GM19452 (cell line): ENCODE measurements around the gene SH3GLB2.

Experiments used
- ATAC-seq: cut with Tn5 transposase; IDR thresholded peaks from one replicate; pipeline ENCODE4 v1.9.1; 2021; ENCODE audit not compliant: unreplicated experiment

SH3GLB2 gene

DNA sequence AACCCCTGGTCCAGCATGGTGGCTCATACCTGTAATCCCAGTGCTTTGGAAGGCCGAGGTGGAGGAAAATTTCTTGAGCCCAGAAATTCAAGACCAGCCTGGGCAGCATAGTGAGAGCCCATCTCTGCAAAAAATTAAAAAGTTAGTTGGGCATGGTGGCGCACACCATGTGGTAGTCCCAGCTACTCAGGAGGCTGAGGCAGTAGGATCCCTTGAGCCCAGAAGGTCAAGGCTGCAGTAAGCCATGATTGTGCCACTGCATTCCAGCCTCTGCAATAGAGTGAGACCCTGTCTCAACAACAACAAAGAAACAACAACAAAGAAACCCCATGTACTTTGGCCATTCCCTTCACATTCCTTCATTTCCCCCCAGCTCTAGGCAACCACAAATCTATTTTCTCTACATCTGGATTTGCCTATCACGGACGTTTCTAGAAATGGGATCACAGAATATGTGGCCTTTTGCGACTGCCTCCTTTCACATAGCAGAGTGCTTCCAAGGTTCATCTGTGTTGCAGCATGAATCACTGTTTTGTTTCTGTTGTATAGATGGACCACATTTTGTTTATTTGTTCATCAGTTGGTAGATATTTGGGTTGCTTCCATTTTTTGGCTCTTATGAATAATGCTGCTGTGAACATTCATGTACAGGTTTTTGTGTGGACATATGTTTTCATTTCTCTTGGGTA is 26.2 kb upstream of the SH3GLB2 start:
- no peak for ATAC-seq

DNA sequence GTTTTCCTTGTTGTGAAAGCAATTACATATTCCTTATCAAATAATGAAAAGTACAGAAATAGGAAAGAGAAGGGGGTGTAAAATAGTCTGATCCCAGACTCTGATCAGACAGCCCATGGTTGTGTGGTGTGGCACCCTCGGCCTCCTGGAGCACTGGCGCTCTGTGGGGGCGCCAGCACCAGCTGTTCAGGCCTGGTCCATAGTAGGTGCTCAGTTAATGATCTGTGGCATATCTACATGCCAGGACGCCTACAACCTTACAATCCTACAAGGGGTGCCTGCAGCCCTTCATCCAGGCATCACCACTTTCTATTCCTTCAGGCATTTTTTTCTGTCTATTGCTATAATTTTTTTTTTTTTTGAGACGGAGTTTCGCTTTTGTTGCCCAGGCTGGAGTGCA is 24.9 kb upstream of the SH3GLB2 start:
- no peak for ATAC-seq

DNA sequence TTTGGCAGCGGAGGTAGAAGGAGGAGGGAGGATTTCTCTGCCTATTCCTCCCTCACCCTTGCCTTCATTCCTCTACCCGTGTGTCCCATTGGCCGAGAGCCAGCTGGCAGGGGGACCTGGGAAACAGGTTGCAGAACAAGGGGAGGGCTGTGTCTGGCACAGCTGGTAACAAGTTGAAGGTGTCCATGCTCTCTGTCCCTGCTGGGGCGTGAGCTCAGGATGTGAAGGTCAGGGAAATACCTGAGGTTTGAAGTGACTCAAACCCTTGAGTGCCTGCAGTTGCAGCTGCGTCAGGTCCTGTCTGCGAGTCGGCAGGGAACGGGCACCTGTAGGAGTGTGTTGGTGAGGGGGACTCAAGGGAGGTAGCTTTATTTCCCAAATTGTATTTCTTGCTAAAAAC is 24.5 kb upstream of the SH3GLB2 start:
- no peak for ATAC-seq

DNA sequence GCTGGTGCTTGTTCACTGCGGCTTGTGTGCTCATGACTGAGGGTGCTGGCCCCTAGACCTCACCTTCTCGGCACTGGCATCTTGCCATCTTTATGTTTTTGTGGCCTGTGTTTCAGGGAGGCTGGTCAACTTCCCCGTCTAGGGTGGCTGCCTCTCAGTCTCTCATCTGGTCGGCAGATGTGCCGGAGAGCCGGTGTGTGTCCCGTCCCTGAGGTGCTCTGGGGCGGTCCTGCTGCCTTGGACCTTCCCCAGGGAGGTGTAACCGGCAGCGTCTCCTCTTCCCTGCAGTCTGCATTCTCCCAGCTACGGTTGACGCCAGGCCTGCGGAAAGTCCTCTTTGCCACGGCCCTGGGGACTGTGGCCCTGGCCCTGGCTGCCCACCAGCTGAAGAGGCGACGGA is 13.9 kb upstream of the SH3GLB2 start:
- no peak for ATAC-seq

DNA sequence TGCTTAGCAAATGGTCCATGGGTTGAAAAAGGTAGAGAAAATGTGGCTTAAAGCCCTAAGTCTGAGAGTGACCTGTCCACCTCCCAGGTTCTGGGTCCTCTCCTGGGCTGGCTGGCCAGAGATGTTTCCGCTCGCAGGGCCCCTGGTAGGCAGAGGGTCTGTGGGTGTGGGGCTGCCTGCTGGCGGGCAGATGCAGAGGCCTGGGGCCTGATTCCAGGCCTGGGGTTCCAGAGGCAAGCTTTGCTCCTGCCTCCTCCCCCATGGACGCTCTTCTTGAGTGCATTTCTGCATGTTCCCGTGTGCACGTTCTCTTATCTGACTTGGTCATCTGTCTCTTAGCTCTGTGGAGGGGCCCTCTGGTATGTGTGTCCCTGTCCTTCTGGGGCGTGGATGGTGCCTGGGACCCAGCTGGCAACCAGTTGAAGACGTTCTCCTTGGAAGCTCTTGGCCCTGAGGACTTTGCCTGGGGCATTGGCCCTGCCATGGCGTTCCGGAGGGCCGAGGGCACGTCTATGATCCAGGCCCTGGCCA is 12.0 kb upstream of the SH3GLB2 start:
- no peak for ATAC-seq

DNA sequence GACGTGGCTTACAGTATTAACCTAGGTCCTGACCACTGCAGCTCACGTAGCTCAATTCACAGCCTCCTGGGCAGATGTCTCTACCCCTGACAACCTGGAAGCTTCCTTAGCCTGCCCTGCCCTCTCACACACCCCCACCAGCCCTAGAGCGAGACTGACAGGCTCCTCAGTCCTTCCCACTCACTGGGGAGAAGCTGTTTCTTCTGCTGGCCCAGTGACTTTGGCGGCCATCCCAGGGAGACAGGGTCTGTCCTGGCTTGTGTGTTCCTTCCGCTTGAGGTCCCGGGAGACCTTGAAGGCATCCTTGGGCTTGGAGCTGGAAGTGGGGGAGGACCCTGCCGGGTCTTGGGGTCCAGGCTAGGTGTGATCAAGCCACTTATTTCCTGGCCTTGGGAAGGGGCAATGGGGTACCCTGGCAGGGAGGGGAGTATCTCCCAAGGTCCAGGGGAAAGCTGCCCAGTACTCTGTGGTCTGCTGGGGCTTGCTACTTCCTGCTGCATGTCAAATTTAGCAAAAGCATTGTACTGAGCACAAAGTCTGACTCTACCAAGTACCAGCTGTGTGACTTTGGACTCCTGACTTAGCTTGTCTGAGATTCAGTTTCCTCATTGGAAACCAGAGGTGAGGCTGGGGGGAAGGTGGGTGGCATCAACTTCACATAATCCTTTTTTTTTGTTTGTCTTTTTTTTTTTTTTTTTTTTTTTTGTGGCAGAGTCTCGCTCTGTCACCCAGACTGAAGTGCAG is 10.2 kb upstream of the SH3GLB2 start:
- ATAC-seq, result no peak

DNA sequence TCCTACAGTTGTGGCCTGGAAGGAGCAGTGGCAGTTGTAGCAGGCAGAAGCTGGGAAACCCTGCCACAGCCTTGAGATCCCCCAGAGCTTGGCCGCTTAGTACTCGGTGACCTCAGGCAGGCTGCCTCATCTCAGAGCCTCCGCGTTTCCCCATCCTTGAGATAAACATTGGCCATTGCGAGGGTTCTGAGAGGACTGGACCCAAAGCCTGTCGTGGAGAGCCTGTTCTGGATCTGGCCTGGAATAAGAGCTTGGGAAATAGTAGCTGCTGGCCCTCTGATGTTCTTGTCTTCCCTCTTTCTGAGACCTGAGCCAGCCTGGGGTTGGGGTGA is 9.6 kb upstream of the SH3GLB2 start:
- no peak for ATAC-seq

DNA sequence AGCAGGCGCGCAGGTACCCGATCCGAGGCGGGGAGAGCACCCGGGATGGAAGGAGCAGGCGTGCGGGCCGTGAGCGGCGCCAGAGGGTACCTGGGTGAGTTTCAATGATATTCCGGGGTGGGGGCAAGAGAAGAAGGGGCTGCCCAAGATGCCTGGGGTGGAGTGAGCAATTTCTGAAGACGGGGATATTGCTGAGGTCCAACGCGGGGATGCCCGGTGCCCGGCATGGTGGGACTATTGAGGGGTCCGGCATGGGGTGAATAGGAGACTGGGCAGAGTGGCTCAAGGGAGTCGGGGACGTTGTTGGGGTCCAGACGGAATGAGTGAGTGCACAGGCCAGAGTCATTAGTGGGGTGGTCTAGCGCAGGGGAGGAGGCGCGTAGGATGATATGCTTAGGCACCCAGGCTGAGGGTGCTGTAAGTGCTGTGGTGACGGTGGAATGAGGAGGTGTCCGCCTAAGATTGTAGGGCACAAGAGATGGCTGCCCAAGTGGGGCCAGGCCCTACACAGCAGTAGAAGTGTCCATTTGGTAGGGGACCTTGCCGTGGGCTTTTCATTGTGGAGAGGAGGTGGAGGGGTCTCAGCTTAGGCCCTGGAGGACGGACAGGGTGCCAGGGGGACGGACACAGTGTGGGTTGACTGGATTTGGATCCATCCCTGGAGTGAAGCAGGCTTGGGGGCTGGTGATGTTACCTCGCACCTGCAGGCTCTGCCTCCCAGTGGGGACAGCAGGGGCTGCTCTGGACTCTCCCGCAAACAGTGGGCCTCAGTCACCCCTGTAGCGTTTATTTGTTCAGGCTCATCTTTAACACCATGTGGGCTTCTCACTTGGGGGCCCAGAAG is 9.0 kb upstream of the SH3GLB2 start:
- no peak for ATAC-seq

DNA sequence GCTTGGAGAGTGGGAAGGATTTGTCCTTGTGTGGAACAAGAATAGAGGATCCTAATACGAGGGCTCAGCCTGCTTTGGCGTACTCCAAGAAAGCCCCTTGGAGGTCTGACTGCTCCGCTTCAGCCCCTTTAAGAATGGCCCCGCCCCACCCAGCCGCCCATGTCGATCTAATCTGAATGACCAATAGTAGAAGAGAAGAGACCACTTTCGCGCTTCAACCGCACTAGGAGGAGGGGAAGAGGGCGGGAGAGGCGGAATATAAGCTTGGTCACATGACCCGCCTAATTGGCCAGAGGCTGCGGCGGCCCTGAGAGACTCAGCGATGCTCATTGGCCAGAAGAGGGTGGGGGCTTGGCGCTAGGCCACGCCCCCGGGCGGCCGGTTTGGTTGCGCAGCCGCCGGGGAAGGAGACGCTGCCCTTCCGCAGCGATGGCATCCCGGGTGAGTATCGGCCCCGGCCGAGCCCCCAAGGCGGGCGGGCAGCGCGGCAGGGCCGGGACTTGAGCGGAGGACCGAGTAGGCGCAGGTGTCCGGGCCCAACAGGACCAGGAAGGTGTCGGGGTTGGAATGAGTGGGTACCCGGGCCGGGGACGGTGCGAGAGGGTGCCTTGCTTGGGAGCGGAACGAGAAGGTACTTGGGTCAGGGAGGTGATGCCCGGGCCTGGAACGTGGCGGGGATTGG is 8.3 kb upstream of the SH3GLB2 start, which contains the start of gene MIGA2:
Gene MIGA2 (plus strand): TSS at position 386 of the 682 bp plus-strand sequence. CDS start 3,969 bp downstream, outside the sequence.
- peak; percentile 96 for ATAC-seq

DNA sequence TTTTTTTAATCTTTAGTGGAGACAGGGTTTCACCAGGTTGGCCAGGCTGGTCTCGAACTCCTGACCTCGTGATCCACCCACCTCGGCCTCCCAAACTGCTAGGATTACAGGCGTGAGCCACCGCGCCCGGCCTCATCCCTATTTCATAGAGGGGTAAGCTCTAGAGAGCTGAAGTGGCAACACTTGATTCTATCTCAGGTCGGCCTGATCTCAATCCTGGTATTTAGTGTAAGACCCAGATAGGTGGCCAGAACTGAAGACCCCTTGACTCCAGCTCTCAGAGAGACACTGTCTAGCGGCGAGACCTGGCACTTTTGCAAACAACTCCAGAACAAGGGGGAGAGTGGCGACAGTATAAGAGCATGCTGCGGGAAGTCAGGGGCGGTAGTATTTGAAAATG is 7.7 kb upstream of the SH3GLB2 start:
- peak; percentile 9 for ATAC-seq

DNA sequence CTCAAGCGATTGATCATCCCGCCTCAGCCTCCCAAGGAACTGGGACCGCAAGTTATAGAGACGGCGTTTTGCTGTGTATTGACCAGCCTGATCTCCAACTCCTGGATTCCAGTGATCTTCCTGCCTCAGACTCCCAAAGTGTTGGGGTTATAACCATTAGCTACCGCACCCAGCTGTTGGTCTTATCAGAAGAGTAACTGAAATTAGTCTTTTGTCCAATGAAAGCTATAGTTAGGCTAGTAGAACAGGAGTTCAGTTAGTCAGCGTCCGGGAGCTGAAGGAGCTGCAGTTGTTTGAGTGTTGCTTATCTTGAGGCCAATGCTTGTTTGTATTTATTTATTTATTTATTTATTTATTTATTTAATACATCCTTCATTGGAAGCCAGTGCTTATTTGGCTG is 5.1 kb upstream of the SH3GLB2 start:
- ATAC-seq, result no peak

DNA sequence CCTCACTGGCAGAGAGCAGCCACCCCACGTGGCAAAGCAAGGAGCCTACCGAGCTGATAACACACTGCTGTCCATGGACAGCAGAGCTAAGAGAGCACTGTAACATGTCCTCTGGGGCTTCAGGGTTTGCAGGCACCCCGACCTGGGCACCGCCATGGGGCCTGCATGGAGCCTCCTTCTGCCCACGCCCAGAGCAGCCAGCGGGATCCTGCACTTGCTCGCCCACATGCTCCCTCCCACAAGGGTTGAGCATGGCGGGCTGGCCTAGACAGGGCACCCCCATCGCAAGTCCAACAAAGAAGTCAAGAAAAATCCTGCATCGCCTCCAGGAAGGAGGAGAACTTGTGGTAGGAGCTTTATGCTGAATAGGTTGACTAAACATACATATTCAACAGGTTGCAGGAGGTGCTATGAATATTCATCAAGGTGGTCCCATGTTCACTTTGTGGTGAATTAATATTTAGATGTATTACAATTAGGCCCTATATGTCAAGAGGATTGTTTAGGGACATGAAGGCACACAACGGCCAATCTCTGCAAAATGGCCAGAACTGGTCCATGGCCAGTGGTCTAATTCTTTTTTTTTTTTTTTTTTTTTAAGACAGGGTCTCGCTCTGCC is 4.5 kb upstream of the SH3GLB2 start:
- ATAC-seq, result no peak

DNA sequence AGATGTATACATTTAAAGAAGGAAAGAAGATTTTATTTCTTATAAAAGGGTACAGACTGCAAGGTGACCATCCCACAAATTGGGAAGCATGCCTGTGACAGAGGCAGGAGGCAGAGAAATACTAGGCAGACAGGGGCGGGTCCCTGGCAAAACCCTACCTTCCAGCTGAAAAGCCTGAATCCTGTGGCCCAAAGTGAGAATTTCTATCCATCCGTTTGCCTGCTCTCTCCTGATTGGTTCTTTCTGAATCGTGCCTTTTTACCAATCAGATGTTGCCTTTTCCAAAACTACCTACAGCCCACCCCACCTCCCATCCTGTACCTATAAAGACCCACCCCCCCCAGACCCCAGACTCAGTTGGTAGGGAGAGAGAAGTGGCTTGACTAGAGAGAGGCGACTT is 3.4 kb upstream of the SH3GLB2 start:
- ATAC-seq, result no peak

DNA sequence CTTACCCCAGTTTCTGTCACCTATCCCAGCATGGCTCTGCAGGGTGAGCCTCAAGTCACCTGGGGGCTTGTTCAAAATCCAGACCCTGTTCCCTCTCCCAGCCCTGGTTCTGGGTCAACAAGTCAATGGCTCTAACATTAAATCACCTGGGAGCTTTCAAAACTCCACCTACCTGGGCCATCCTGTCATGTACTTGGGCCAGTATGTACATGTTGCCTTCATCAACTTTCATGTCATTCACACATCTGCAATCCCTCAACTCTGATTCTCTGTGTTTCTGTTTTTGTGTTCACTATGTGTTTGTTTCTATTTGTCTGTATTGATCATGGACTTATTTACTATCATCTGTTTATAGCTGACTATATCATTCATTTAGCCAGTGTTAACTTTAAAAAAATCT is 2.1 kb upstream of the SH3GLB2 start:
- ATAC-seq, result no peak

DNA sequence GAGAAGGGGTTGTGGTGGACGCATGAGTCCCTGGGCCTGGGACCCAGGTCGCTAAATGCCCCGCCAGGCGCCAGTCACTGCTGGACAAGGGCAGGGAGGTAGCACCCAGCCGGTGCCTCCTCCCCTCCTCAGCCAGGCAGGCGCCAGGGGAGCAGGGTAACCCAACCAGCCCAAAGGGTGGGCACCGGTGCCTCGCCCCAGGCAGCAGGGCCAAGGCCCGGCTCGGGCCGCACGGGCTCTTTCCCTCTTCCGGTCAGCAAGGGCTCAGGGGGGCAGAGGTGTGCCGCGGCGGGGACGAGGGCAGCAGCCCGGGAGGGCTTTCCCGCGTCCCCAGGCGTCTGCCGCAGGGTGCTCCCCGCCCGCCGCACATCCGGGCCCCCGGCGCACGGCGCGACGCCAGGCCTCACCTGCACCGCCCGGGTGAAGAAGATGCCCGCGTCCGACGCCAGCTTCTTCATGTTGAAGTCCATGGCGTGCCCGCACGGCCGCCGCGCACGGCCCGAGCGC is 393 bp downstream of the SH3GLB2 start:
- peak; percentile 45 for ATAC-seq

DNA sequence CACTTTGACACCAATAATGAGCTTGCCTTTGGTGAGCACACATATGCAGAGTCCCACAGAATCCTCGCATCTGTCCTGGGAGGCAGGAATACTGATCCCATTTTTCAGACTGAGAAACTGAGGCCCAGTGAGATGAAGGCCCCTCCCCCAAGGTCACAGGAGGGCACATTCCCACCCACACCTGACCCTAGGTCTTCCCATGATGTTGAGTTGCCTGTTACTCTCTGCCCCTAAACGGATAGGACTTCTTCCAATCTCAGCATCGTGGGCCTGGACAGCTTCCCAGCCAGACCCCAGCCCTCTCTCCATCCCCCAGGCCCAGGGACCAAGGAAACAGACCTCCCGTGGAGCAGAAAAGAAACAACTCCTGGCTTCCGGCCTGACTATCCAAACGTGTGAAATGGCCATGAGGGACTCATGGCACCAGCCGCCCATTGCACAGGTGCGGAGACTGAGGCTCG is 877 bp downstream of the SH3GLB2 start:
- no peak for ATAC-seq

DNA sequence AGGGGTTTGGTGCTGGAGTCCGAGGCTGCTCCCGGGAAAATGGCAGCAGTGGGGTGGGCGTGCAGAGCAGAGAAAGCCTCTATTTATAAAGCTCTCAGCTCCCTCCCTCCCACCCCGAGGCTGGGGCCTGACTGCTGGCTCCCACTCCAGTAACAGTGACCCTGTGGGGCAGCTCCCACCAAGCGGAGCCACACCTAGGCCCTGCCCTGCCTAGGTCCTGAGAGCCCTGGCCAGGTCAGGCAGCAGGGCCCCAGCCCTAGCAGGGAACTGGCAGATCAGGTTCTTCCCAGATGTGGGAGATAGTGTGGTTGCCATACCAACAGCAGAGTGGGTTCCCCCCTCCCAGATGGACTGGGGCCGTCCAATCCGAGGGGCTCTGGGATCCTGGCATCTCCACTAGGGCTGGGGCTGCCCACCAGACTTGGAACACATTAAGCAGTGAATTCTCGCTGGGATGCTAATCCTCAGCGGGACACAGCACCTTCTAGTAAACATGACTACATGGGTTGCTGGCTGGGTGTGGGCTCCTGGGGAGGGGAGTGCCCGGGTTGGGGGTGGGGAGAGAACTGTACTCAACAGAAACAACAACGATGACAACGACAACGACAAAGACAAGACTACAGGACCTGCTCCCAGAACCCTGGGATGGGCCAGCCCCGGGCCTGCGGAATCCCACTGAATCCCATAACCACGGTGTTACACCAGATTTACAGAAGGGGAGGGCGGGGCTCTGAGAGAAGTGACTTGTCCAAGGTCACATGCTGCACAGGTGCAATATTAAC is 1.5 kb downstream of the SH3GLB2 start:
- no peak for ATAC-seq

DNA sequence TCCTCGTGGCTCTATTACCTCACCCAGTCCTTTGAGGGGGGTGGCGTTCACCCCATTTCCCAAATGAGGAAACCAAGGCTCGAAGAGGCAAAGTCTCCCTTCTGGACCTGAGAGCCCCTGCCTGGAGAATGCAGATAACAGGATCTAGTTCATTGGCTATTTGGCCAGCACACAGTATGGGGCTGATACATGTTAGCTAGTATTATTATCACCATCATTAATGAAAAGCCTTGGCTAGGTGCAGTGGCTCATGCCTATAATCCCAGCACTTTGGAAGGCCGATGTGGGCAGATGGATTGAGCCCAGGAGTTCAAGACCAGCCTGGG is 4.3 kb downstream of the SH3GLB2 start:
- ATAC-seq, result no peak

DNA sequence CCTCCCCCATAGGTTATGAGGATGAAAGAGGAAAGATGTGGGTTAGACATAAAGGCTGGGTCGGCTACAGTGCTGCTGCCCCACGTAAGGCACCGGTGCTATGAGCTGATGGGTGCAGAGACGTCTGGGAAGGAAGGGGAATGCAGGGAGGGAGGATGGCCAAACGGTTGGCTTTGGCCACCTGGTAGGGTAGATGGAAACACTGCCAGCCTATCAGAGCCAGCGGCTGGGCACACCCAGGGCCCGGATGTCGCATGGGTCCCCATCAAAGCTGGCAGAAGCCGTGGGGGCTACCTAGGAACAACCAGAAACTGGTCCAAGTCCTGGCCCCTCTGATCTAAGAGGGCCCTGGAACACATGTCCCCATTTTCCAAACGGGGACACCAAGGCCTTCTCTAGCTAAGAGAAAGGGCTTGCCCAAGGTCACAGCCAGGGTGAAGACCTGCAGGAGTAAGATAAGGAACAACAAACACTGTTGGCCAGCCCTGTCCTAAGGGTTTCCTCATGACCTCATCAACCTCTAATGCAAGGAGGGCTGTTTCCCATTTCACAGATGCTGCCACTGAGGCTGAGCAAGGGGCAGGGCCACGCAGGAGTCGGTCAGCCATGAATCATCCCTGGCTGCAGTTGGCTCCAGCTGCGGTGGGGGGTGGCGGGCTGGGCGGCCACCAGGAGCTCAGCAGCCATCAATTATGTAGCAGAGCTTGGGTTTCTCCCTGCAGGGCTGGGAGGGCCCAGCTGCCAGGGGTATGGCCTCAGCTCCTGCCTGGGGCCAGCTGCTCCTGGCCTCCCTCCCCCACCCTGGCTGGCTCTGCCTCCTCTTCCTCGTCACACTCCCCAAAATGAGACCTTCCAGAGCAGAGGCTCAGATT is 4.9 kb downstream of the SH3GLB2 start:
- no peak for ATAC-seq
